NCI-H1417 treated with DMSO at 0.1 percent for 48 hours (cell line): ENCODE data around the gene AFF1.
"Not testable (repeated sequence)": the region's sequence is repeated elsewhere in the genome, so short reads cannot be mapped to it uniquely, and the experiment has no call there.

ENCODE experiments used
- DNase-seq: peaks from one replicate; lab custom pipeline; 2025; lab: John Stamatoyannopoulos, UW

The AFF1 gene

DNA sequence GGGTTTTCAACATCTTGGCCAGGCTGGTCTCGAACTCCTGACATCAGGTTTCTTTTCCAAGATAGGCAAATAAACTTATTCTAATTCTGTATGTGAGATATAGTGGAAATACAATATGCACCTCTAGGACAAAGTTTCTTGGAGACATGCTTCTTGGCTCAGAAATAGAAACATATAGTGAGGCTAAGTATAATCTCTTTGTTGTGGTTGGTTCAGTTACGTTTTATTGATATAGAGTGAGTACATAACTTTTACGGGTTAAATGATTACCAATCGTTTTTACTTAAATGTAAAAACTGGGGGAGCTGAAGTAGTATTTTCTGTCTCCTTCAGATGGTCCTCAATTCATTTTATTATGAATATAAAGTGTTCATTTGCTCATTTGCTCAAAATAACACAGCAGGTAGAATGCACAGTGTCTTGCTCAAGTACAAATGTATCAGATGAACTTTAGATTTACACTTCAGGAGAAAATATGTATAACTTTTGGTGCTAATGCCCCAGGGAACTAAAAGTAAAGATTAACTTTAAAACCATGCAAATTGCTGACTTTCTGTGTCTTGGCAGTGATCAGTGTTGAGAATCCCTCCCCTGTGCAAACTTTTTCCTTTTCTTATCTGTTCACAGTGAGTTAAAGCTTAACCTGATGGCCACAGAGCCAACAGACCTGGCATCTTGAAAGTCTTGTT is 77.6 kb downstream of the AFF1 start:
- DNase-seq = no peak

DNA sequence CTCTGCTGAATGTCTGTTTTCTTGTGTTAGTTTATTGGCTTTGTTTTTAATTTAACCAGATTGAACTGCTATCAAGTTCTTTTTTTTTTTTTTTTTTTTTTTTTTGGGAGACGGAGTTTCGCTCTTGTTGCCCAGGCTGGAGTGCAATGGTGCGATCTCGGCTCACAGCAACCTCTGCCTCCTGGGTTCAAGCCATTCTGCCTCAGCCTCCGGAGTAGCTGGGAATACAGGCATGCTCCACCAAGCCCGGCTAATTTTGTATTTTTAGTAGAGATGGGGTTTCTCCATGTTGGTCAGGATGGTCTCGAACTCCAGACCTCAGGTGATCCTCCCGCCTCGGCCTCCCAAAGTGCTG is 78.1 kb downstream of the AFF1 start:
- not testable (repeated sequence) for DNase-seq

DNA sequence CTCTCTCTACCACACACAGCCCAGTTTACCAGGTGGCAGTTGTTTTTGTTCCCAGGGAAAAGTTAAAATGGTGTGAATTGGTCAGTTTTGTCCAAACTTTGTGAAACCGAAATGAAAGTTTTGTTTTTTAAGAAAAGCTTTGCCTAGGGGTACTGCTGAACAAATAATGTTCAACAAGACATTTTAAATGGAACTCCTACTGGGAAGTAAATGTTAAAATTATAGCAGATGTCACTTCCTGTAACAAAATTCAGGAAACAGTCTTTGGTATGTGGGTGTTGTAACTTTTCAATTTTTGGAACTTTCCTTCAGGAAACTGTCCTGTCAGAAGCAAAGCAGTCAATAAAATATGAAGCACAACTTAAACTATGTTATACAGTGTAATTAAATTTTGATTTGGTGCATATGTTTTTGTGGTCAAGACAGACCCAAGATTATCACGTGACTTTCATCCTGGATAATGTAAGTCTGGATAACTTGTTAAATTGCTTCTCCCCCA is 79.5 kb downstream of the AFF1 start:
- no peak for DNase-seq

DNA sequence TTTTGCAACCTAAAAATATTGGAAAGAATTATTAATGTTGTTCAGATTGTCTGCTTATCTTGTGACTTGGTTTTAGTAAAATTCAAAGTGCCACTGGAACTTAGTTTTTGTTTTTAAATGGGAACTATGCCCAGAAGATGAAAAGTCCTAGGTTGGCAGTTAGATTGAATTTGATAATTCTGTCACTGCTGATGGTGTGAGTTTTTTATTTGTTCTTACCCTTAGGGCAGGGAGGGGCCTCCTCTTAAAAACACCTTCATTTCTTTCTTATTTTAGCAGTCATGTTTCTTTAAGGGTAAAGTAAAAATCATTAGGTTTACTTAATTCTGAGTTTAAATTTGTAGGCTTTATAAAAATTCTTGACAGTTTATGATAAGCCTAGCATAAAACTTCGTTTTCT is 80.6 kb downstream of the AFF1 start:
- no peak for DNase-seq

DNA sequence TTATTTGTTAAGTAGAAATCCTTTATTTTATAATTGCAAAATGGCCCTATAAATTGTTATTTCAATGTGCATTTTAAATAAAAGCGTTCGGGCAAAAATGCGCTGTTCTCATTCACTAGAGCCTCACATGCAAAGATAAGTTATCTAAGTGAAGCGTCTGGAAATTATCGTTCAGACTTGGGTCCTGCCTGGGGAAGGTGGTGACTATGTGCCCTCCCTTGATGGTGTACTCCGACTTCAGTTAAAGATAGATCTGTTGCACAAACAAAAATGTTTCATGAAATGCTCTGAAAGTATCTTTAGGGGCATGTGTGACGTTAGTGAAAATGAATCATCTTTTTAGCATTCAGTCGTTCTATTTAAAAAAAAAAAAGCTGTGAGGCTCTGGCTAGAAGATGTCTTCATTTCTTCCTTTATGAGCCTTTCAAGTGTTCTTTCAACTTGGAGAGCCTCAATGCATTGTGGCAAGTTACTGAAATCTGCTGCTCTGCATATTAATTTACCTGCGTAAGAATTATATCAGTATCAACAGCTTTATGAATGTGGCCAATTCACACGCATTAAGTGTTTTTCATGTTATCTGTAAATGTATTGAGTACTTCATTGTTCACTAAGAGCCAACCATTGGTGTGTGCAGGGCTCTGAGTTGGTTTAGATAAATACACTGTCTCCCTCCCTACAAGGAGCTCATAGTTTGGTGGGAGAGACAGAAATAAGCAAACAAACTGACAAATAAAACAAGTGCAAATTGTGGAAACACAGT is 83.0 kb downstream of the AFF1 start:
- DNase-seq = no peak

DNA sequence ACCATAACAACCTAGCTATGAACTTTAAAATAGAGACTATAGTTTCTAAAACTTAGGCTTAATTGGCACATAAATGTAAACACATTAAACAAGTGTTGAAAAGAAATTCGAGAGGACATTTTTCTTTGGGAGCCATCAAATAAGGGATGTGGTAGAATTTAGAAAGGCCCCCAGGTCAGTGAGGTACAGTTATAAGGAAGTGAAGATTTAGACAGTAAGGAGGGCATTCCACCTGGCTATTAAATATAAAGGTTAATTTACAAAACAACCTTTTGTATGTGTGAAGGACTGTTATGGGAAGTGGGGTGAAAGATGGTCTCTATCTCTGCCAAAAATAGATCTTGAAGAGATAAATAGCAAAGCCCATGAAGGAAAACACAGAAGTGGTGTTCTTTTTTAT is 83.9 kb downstream of the AFF1 start:
- no peak for DNase-seq

DNA sequence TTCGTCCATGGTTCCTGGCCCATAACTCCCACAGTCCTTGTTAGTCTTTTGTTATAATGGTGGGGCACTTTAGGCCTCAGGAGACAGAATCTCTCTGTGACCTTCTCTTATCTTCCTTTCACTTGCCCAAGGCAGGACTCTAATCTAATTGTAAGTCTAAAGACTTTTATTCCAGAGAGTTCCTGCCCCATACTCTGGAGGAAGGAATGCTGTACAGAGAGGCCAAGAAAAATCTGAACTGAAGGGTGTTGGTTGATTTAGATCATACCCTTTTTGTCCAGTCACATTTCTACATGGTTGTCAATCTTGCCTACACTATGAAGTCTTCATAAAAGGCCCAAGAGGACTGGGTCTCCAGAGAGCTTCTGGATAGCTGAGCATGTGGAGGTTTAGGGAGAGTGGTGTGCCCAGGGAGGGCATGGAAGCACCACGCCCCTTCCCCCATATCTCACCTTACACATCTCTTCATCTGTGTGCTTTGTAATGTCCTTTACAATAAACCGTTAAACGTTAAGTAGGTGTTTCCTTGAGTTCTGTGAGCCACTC is 84.5 kb downstream of the AFF1 start:
- DNase-seq = no peak

DNA sequence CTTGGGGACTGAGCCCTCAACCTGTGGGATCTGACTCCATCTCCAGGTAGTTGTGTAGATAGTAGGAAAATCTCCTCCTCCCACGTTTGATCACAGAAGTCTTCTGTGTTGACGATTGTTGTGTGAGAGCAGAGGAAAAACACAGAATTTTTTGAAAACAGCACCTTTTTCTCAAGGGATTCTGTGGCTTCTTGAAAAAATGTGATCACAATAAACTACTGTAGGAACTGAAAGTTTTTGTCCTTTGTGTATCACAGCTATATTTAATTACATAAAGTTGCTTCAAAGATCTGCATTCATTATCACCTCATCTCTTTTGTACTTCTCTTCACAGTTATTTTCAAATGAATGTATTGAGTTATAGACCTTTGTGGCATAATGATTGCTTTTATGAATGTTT is 85.1 kb downstream of the AFF1 start:
- DNase-seq = no peak

DNA sequence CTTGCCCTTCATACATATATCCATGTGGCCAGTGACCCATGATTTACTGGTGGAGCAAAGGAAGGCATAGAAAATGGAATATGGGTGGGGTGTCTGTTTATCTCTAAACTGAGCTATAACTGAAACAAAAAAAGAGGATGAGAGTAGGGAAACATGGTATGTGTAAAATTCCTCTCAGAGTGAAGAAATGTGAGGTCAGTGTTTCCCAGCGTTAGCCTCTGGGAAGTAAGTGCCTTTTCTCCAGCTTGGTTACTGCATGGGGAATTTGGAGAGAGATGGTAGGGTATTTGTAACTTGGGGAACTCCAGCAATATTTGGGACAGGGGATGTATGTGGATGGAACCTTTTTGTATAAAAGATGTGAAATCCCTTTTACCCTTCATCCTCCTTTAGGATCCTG is 89.4 kb downstream of the AFF1 start:
- no peak for DNase-seq

DNA sequence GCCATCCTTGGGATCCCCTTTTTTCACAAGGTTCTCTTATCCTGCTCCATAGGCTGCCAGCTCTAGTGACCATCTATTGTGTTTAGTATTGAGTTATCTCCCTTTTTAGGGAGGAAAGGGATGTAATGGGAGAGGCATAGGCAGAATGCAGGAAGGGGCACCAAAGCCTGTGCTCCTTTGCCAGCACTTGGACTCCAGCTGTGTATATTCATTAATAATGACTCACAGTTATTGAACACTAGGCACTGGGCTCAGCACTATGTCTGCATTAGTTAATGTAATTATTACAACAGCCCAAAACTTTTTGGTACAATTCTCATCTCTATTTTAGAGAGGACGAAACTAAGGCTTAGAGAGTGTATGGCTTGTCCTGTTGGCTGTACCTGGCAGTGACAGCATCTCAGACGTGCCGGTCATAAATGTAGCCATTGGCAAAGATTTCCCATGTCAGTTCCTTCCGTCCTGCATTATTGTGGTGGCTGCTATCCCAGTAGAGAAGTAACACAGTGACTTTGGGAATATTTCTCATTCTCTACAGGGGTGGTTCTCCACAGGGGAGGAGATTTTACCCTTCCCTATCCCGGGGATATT is 90.3 kb downstream of the AFF1 start:
- DNase-seq = no peak

DNA sequence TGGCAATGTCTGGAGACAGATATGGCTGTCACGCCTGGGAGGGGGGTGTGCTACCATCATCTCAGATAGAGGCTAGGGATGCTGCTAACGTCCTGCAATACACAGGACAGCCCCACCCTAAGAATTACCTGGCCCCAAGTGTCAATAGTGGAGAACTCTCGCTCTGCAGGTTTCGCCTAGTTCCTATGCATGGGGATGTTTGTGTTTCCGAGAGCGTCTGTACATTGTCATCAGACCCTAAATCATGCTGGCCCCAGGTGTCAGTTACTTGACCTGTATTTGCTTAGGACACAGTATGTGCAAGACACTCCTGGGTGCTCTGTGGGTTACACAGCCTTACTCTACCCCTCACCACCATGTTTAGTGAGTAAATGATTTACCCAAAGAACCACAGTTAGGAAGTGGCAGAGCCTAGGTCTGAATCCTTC is 90.8 kb downstream of the AFF1 start:
- no peak for DNase-seq

DNA sequence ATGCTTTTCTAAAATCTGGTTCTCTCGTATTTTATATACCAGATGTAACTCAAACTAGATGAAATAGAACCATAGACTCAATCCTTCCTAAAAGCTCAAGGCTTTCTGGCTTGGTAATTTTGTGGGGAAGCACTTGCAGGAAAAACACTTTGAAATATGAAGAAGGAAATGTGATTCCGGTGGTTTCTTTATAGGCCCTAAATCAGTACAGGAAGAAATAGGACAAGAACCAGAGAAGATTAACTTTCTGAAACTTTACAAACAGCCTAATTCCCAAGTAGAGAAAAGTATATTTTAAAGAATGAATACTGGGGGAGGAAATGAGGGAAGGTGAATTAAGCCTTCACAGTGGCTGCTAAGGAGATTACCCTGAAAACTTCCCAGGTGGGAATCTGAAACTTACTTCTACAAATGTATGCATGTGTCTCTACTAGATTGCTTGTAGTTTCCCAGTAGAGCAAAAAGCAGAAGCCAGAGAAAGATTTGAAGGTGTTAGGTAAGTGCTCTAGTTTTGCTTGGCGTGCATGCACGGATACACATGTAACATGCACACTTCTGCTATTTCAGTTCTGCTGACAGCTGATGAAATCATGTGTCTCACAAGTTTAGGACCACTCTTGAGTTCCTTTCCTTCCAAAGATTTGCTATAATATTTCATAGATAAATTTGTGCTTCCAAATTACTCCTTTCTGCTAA is 92.1 kb downstream of the AFF1 start:
- DNase-seq = no peak

DNA sequence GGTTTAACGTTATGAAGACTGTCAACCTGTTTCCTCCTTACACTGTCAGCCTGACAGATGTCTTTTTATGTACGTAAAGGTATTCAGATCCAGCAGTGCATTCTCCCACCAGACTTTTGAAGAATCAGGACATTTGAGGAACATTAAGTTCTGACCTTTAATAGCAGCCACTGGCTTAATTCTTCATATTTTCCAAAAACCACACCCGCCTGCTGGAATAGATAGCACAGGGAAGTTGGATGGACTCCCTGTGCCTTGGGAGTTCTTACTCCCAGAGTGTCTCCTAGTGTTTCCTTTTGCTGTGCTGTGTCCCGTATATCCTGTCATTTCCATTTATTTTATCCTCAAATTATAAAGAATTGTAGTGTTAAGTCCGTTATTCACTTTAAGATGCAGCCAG is 94.5 kb downstream of the AFF1 start:
- no peak for DNase-seq

DNA sequence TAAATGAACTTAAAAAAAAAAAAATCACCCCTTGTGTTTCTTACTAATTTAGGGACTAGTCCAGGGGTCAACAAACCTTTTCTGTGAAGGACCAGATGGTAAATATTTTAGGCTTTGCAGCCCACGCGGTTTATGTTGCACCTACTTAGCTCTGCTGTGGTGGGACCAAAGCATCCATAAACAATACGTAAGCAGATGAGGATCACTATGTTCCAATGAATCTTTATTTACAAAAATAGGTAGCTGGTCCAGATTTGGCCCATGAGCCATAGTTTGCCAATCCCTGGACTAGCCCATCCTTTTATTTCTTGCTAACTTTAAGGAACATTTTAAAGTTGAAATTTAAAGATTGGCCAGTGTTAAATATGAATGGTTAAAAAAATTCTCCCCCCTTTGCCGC is 95.3 kb downstream of the AFF1 start:
- no peak for DNase-seq

DNA sequence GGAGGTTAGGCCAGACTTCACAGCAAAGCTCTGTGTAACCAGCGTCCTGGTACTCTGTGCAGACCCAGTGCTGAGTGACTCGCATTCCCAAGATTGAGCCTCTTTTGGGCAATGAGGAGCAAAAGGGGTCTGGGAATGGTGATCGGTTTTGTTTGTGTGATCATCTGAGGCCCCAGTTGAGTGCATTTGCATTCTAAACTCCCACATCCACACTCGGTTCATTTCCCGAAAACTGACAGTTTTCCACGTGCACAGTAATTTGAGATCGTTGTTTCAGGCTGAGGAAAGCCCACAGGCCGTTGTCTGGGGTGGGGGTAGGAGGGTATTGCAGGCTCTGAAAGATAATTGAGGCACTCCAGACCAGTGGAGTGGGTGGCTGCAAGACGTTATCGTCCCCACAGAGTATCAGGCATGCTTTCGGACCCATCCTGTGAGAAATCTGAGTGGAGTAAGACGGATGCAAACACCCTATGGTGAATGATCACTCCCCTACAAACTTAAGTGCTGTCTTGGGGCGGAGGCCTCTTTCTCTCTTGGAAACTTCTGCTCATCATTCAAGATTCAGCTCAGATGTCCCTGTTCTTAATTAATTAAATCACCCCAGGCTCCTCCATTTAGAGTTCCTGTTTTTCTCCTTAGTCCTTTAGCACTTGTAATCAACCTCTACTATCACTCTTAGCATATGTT is 96.1 kb downstream of the AFF1 start:
- DNase-seq = no peak

DNA sequence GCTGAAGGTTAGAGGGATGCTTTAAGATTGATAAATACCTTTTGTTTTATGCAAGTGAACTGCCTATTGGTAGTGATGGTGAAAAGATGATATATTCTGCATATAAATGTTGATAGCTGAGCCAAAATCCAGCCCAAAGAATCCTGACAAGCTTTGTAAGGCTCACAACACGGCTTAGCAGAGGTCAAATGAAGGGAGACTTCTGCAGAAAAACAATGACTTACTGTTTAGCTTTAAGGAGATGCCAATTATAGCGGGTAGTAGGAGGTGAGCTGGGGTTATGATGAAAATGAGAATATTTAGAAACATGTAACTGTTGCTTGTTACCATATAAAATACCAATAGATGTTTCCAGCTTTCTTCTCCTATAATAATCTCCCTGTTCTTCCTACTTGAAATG is 97.1 kb downstream of the AFF1 start:
- DNase-seq = no peak

DNA sequence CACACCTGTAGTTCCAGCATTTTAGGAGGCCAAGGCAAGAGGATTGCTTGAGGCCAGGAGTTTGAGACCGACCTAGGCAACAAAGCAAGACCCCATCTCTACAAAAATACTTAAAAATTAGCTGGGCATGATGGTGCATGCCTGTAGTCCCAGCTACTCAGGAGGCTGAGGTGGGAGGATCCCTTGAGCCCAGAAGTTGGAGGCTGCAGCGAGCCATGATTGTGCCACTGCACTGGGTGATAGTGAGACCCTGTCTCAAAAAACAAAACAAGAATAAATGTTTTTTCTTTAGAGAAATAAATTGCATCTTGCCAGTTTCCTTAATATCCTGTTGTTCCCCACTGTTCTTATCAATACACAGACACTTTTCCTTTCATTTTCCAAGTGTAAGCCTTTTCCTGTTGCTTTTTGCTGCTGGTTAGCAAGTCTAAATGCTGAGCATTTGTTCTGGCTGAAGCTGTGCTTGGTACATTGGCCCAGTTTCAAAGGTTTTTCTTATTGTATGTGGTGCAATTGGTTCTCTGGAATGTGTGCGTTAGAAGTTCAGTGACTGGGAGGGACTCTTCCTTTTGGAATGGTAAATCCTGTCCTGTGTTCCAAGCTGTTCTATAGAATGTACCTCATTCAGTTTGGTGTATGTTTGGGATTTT is 98.2 kb downstream of the AFF1 start:
- DNase-seq = no peak

DNA sequence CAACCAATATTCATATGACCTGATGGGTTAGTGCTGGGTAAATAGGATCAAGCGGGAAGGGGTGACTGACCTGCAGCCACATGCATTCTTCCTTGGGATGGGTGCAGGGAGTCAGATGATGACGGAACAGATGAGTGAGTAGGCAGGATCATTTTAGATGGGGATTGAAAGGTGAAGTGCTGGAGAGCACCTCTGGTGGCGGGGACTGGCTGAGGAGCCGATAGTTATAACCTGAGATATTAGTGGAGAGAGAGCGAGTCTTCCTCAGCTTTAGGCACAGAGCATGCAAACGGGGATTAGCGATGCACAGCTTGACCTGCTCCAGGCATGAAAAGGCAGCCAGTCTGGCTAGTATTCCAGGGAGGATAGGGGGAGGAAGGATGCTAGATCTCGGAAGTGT is 99.1 kb downstream of the AFF1 start:
- no peak for DNase-seq

DNA sequence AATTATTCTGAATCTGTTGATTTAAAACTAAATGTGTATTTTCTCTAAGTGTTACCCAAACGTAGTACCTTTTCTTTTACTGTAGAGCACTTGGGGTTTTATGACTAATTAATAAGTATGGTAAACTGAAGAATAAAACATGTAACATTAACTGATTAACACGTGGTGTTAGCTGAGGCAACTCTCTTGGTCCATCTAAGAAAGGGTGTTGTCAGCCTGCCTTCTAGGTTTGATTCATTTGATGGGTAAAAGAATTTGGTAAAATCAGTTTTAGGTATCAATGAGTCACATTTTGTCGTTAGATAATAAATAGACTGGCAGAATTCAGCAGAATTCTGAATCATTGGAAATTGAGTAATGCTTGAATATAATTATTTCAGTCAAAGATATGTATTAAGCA is 99.7 kb downstream of the AFF1 start:
- no peak for DNase-seq

DNA sequence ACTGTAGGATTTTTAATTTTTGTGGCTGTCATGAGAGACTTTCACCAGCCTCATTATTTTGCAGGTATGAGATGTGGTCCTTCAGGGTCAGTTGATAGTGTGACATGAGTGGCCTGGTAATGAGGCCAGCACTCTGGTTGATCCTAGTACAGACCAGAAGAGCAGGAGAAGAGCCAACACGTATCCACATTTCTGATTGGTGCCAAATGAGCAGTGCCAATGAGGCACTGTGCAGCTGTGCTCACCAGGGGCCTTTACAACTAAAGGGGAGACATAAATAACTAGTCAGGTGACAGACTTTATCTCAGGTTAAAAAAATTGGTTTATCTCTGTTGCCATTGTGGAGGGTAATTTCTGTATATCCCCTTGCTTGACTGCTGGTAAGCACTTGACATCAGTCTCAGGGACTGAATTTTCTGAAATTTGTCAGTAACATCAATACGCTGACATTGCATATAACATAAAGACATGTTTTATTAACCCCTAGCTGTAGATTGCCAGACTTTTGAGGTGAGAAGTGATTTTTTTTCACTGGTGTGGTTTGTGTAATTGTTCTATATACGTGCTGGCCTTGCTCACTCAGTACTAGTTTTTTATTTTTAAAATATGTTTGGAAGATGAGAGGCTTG is 101.2 kb downstream of the AFF1 start:
- no peak for DNase-seq

DNA sequence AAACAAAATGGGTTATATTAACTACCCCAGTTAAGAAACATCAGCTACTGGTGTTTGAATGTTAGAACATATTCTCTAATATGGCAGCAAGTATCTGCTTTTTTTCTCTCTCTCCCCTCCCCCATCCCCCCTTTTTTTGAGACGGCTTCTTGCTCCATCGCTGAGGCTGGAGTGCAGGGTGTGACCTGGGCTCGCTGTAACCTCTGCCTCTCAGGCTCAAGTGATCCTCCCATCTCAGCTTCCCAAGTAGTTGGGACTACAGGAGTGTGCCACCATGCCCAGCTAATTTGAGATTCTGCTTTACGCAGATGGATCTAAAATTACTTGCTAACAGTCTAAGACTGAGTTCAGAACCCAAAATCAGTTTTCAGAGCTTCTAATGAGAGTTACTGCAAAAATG is 101.9 kb downstream of the AFF1 start:
- DNase-seq = no peak
